Activated CD8-positive, alpha-beta memory T cell treated with anti-CD3 and anti-CD28 coated beads, Interleukin-2, amount 50 U/mL, for 48 hours (primary cell): ENCODE results near the gene NT5DC1.
"Not testable (repeated sequence)": the region's sequence is repeated elsewhere in the genome, so short reads cannot be mapped to it uniquely, and the experiment has no call there.

Experiments
- DNase-seq: peaks from one replicate; pipeline ENCODE4 v3.0.0-alpha.2; 2020

Gene NT5DC1

DNA sequence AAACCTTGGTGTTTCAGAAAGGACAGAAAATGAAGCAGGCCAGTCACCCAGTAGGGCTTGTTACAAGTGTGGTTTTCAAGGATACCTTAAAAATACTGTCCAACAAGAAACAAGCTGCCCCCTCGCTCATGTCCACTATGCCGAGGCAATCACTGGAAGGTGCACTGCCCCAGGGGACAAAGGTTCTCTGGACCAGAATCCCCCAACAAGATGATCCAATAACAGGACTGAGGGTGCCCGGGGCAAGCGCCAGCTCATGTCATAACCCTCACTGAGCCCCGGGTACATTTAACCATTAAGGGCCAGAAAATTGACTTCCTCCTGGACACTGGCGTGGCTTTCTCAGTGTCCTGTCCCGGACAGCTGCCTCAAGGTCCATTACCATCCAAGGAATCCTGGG, 6.6 kb upstream of the NT5DC1 start:
- DNase-seq, result no peak

DNA sequence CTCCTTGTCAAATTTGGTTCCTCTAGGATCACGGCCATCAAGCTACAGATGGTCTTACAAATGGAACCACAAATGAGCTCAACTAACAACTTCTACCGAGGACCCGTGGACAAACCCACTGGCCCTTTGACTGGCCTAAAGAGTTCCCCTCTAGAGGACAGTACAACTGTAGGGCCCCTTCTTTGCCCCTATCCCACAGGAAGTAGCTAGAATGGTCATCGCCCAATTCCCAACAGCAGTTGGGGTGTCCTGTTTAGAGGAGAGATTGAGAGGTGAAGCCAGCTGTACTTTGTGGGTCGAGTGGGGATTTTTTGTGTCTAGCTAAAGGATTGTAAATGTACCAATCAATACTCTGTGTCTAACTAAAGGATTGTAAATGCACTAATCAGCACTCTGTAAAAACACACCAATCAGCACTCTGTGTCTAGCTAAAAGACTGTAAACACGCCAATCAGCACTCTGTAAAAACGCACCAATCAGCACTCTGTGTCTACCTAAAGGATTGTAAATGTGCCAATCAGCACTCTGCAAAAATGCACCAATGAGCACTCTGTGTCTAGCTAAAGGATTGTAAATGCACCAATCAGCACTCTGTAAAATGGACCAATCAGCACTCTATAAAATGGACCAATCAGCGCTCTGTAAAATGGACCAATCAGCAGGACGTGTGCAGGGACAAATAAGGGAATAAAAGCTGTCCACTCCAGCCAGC, 4.4 kb upstream of the NT5DC1 start:
- DNase-seq, result not testable (repeated sequence)

DNA sequence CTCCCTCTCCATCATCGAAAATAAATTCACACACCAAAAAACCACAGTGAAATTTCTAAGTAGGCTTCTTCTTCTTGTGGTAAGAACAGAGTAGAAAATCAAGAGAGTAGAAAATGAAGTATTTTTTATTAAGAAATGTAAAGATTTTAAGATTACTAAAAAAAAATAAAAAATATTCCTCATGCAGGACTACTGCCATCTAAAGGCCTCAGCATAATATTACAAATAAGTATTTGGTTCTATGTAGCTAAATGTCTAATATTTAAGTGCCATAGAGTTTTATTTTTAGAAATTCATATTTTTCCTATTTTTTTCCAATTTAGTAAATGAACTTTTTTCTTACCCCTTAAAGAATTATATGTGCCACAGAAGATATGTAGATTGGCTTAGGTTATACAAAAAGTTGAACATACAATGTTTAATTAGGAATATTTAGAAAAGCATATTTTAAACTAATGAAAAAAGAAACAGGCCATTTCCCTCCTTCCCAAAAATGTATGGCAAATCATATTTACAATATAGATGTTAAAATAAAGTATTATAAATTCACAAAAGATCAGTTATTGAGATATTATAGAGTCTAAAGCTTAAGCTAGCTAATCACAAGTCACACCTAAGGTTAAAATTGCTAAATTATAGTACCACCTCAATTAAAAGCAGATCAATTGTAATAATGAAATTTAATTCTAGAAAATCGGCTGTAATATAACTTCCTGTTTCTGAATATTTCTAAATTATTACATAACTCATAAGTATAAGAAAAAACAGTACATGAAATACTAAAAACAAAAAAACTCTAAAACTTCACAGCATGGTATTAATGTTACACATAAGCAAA, 3.5 kb upstream of the NT5DC1 start:
- DNase-seq, result no peak

DNA sequence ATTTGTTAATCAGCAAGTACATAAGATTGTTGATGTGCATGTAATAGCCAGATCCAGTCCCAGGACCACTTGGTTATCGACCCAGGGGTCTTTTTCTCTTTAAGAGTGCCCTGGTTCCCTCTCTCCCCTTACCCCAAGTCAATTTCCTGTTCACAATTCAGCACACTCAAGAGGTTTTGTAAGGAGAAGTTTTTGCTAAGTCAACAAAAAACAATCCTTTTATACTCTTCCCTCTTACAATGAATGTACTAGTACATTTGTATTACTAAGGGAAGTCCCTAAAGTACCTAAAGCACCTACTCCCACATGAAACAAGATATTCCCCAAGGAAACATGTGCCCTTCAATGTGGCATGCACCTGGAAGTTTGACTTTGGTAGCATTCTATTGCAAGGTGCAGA, 1.6 kb upstream of the NT5DC1 start:
- no peak for DNase-seq

- no peak for DNase-seq
These were observed 657 bp downstream of the NT5DC1 start for GRCh38 chr6:116101302-116101718.

DNA sequence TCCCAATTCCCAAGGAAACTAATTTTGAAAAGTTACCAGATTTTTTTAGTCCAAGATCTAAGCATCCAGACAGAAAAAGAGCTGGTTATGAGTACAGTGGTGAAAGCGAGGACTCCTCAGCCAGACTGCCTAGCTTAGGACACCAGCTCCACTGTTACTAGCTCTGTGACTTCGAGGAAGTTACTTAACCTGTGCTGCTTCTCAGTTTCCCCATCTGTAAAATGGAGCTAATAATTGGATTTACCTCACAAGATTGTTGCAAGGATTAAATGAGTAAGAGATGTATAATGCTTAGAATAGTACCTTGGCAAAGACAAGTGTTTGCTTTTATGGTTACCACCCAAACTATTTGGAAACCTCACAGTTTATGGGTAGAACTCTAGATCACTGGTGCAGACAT, 1.1 kb downstream of the NT5DC1 start:
- DNase-seq, result no peak

DNA sequence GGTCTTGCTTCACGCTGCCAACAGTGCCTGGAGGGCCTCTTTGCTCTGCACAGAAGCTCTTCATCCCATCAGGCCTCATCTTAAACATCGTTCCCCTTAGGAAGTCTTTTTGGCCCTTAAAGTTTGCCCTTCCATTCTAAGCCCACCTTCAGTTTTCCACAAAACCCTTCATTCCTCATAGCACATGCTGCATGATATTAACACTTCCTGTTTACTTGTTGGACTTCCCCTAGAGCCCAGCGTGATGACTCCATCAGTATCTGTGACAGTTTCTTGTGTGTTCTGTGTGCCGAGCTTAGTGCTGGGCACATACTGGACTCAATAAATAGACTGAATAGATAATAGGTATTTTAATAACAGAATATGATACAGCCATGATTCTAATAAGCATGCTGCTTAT, 2.2 kb downstream of the NT5DC1 start:
- DNase-seq, result no peak

GRCh38 chr6:116104636-116105035, 4.0 kb downstream of the NT5DC1 start:
- no peak for DNase-seq

GRCh38 chr6:116105247-116105646, 4.6 kb downstream of the NT5DC1 start:
- no peak for DNase-seq

GRCh38 chr6:116106146-116106545, 5.5 kb downstream of the NT5DC1 start:
- no peak for DNase-seq

- no peak for DNase-seq
These were observed 8.2 kb downstream of the NT5DC1 start for GRCh38 chr6:116108836-116109235.

DNA sequence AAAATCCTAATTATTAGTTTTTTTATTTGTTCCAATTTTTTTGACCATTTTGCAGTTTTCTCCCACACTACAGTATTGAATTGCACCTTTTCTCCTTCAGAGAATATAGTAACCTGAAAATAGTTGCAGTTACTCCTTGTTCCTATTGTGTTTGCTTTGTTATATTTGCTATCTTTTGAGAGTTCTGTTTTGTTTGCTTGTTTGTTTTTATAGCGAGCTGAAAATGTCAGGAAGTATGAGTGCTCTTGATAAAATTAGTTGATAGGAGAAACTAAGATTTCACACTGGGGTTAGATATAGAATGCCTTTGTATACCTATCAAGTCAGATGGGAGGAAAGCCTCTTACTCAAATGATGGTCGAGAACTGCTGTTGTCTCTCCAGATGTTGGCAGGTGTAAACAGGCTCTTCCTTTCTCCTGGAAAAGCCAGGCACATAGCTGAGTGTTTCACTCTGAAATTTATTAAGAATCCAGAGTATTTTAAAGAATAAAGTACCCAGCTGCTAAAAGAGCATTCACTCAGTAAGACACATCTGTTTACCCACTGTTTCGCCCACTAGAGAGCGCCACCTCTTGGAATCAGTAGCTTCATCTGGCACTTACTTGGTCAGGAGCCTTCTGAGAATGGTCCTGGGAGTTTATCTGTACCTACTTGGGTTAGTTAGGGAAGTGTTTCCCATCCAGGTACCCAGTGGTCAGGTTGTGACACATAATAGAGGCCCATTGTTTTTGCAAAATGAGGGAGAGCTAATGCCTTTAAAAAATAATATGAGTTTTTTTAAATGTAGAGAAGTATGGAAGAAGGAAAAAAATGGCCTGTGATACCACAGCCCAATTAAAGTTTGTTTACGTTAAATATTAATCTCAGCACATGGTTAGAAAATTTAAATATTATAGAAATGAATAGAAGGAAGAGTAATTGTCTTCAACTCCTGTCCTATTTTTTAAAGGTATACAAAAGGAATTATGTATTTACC, 11.2 kb downstream of the NT5DC1 start:
- DNase-seq, result no peak

DNA sequence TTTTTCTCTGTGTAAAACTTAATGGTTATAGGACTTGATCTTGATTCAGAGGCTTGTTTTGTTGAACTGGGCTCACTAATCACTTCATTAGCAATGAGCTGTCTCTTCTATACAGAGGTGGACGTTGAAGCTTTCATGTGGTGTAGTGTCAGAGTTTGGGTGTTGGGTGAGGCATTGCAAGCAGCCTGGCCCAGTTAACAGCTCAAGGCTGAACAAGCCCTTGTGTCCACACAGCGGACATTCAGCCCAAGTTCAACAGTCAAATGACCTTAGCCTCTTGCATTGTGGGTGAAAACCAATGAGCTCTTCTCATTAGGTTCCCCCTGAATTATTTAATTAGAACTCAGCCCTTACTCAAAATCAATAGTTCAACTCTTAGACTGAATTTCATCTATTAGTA, 12.7 kb downstream of the NT5DC1 start:
- DNase-seq, result no peak

DNA sequence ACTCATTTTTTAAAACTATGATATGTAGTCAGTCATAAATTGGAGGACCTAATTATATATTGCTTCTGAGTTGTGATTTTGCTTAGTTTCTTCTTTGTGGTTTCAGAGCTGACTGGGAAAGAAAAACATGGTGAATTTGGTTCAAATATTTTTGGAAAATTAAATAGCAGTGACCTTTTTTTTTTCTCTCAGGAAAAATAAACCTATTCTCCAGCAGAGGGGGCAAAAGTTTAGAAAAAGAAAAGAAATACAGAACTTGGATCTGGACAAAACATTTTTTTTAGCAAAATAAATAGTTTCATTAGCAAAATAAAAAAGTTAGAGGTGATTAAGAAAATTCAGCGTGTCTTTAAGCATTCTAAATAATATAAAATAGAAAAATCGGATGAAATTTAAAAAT, 15.1 kb downstream of the NT5DC1 start:
- DNase-seq, result no peak

GRCh38 chr6:116118608-116119007, 18.0 kb downstream of the NT5DC1 start:
- DNase-seq, result no peak

- no peak for DNase-seq
These were observed 19.8 kb downstream of the NT5DC1 start for GRCh38 chr6:116120430-116120829.

GRCh38 chr6:116126032-116126431, 25.4 kb downstream of the NT5DC1 start, which contains the start of gene COL10A1:
Gene COL10A1, minus strand, starts transcription at chr6:116126132. Its CDS starts 640 bp downstream, at chr6:116125492.
- DNase-seq, result no peak

- DNase-seq, result no peak
These were observed 27.3 kb downstream of the NT5DC1 start for GRCh38 chr6:116127771-116128493.

DNA sequence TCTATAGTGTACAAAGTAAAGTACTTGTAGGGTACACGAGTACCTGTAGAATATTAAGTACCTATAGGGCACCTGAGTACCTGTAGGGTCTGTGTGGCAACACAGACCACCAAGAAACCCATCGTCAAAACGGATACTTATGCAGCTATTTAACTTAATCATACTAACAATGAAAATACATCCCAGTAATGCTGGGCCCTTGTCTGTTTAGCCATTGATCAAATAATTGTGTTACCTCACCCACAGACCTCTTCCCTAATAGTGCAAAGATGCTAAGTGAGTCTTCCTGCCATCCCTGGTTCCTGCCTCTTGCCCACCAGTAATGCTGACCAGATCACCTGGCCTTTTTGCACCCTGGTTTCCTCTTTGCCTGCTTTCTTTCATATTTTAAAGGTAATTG, 32.8 kb downstream of the NT5DC1 start:
- DNase-seq, result no peak

GRCh38 chr6:116136373-116136772, 35.7 kb downstream of the NT5DC1 start:
- DNase-seq, result no peak

DNA sequence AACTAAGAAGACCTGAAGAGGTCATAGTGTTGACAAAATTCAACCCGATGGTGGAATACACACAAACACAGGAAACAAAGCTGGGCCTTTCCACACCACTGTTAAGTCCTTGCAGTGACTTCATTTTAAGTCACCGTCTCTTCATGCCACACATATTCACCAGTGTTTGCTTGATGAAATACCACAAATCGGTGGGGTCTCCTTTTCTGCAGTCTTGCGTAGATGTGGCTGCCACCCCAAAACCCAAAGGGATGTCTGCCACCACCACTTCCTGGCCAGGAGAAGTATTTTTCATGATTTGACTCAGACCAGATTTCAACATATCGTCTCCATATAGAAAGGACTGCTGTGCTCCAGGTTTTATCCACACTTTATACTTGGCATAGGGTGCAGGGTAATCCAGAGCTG, 36.3 kb downstream of the NT5DC1 start:
- DNase-seq, result no peak

DNA sequence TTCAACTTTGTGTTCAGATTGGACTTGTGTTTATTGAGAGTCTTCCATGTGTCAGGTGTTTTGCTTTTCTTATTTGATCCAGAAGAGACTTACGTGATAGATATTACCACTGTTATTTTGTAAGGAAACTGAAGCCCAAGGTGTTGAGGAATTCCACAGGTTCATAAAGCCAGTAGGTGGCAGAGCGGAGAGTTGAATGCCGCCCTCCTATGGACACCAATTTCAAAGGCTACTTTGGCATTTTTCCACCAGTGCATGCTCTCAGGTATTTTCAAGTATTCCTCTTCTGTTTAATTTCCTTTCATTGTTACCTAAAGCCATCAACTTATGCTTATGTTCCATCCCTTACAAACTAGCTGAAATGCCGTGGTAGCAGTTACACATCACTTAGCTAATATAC, 39.3 kb downstream of the NT5DC1 start:
- DNase-seq, result no peak
